Right lobe of liver (tissue), 4 donors: ENCODE measurements around the gene SLCO4A1.

ENCODE experiments used
- CTCF ChIP-seq, 4 donors: fragments of 200-600 bp in 3 of 4; fragments of 450-650 bp in 1 of 4; IDR thresholded peaks; one replicate each; pipeline versions ENCODE4 v1.5.1 to v1.8.0; 2016 to 2022; ENCODE audit warnings: antibody characterized with exemption in 4 of 4, mild to moderate bottlenecking in 2 of 4
- POLR2A ChIP-seq: fragments of 450-650 bp; IDR thresholded peaks from one replicate; pipeline ENCODE4 v1.6.1; 2017; ENCODE audit warnings: antibody characterized with exemption, mild to moderate bottlenecking
- donor health status: DM: no; HTN: no; CAD: no.
- donor health status: DM: no; HTN: no; CAD: no.
- donor health status: DM: no; HTN: yes; CAD: no.

DNA sequence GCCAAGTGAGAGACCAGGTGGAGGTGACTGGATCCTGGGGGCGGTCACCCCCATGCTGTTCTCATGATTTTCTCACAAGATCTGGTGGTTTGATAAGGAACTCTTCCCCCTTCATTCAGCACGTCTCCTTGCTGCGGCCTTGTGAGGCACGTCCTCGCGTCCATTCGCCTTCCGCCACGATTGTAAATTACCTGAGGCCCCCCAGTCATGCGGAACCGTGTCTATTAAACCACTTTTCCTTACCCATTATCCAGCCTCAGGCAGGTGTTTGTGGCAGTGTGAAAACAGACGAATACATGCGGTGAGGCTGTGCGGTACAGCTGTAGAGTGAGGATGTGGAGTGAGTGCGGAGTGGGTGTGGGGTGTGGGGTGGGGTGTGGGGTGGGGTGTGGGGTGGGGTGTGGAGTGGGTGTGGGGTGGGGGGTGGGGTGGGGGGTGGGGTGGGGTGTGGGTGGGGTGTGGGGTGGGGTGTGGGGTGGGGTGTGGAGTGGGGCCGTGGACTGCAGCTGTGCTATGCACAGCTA lies 54.2 kb downstream of the SLCO4A1 start:
- TF ChIP-seq POLR2A = no peak
- no peak for TF ChIP-seq CTCF (IDR thresholded peaks at IDR 0.05)
